ENCODE data around the gene LRRK1.

DNA sequence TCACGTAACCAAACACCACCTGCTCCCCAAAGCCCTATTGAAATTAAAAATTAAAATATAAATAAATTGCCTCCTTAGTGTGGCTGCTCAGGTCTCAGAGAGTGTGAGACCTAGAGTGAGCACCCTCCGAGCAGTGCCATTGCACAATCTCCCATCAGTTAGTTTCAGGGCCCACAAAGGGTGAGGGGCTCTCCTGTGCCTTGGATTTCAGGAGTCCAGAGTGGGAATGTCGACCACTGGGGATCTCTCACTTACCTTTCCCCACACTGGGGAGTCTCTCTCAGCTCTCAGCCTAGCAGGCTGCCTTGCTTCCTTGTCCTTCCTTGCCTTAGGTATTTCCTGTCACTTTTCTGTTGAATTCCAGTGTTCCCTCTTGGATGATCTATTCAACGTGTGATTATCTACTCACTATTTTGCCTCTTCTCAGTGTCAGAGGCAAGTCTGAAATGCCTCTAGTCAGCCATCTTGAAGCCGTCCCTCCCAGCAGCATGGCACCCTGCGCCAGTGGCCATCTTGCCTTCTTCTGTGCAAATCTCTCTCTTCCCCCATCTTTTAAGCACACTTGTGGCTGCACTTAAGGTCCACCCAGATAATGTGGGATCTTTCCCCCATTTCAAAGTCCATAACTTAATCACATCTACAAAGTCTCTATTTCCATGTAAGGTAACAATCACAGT is 119.3 kb downstream of the LRRK1 start:
- TF ChIP-seq, protein P1, sequence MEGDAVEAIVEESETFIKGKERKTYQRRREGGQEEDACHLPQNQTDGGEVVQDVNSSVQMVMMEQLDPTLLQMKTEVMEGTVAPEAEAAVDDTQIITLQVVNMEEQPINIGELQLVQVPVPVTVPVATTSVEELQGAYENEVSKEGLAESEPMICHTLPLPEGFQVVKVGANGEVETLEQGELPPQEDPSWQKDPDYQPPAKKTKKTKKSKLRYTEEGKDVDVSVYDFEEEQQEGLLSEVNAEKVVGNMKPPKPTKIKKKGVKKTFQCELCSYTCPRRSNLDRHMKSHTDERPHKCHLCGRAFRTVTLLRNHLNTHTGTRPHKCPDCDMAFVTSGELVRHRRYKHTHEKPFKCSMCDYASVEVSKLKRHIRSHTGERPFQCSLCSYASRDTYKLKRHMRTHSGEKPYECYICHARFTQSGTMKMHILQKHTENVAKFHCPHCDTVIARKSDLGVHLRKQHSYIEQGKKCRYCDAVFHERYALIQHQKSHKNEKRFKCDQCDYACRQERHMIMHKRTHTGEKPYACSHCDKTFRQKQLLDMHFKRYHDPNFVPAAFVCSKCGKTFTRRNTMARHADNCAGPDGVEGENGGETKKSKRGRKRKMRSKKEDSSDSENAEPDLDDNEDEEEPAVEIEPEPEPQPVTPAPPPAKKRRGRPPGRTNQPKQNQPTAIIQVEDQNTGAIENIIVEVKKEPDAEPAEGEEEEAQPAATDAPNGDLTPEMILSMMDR (IDR thresholded peaks at IDR 0.05): no peak
- TF ChIP-seq EP300 (IDR thresholded peaks at IDR 0.05; ENCODE audit: low read depth) (no peak), POLR2A (IDR thresholded peaks at IDR 0.05) (no peak)

Data from transverse colon (tissue), 3 donors.